OCI-LY7 (cell line): Measurements from ENCODE around the gene MAEA. TPM values are rescaled to one million over a fixed set of nuclear protein-coding genes. Genes with fewer than 3 reads are reported as not detected.

Experiments used
- BruUV-seq: library from RNA; stranded (reverse); fragments of 400-500 nt; replicated peaks from 2 replicates; lab custom pipeline; 2021; lab: Mats Ljungman, UMichigan
- CTCF ChIA-PET: fragments of 300-600 bp; sonication (Branson Sonifier 250); formaldehyde crosslinking; loops from one replicate; lab custom pipeline; 2022; ENCODE audit warnings: antibody characterized with exemption; ENCODE audit not compliant: unreplicated experiment; lab: Charles Lee
- POLR2A ChIA-PET: fragments of 300-600 bp; sonication (Branson Sonifier 250); formaldehyde crosslinking; loops from one replicate; lab custom pipeline; 2022; ENCODE audit warnings: antibody characterized with exemption; lab: Charles Lee
- DNase-seq: peaks from one replicate; pipeline ENCODE4 v3.0.0-alpha.2; 2015; ENCODE audit warnings: low spot score
- H2AFZ ChIP-seq: fragments of 200-600 bp; sonication (generic), shearing (Covaris generic); 2 replicates; pipeline ENCODE4 v1.6.1; 2014; ENCODE audit warnings: mild to moderate bottlenecking, antibody characterized with exemption, low read length, moderate library complexity
- H3K27ac ChIP-seq: fragments of 200-600 bp; sonication (generic); 2 replicates; pipeline ENCODE4 v1.5.1; 2014; ENCODE audit warnings: mixed run types, low read depth, mild to moderate bottlenecking, moderate library complexity, low read length, inconsistent platforms; ENCODE audit not compliant: poor library complexity, severe bottlenecking
- H3K36me3 ChIP-seq: fragments of 200-600 bp; sonication (generic); 2 replicates; pipeline ENCODE4 v1.6.1; 2014; ENCODE audit warnings: mild to moderate bottlenecking, antibody characterized with exemption, low read length, moderate library complexity, mixed read lengths; ENCODE audit not compliant: insufficient read depth
- H3K4me1 ChIP-seq: fragments of 200-600 bp; sonication (generic); 2 replicates; pipeline ENCODE4 v1.5.1; 2014; ENCODE audit warnings: mild to moderate bottlenecking, low read length; ENCODE audit not compliant: insufficient read depth, poor library complexity, severe bottlenecking
- H3K4me2 ChIP-seq: fragments of 200-600 bp; sonication (generic); 2 replicates; pipeline ENCODE4 v1.6.1; 2014; ENCODE audit warnings: mild to moderate bottlenecking, low read length
- H3K4me3 ChIP-seq: fragments of 200-600 bp; sonication (generic); 2 replicates; pipeline ENCODE4 v1.5.1; 2014; ENCODE audit warnings: mild to moderate bottlenecking, low read depth, low read length; ENCODE audit not compliant: poor library complexity, severe bottlenecking
- H3K79me2 ChIP-seq: fragments of 200-600 bp; sonication (generic); 2 replicates; pipeline ENCODE4 v1.6.1; 2016; ENCODE audit warnings: low read depth, mild to moderate bottlenecking, low read length, moderate library complexity, mixed read lengths; ENCODE audit not compliant: insufficient read depth
- H3K9me2 ChIP-seq: fragments of 200-600 bp; sonication (generic); 2 replicates; pipeline ENCODE4 v1.6.1; 2016; ENCODE audit warnings: mild to moderate bottlenecking, low read length, mixed read lengths; ENCODE audit not compliant: insufficient read depth
- H3K9me3 ChIP-seq: fragments of 200-600 bp; sonication (generic); 2 replicates; pipeline ENCODE4 v1.6.1; 2014; ENCODE audit warnings: mild to moderate bottlenecking, mixed run types, low read length, mixed read lengths
- H4K20me1 ChIP-seq: fragments of 200-600 bp; sonication (generic); 2 replicates; pipeline ENCODE4 v1.6.1; 2014; ENCODE audit warnings: mild to moderate bottlenecking, antibody characterized with exemption, low read length, moderate library complexity, mixed read lengths; ENCODE audit not compliant: insufficient read depth
- CTCF ChIP-seq: fragments of 200-600 bp; sonication (generic); conservative IDR thresholded peaks from 2 replicates; pipeline ENCODE4 v1.5.1; 2014; ENCODE audit warnings: mild to moderate bottlenecking, antibody characterized with exemption, low read length, moderate library complexity, mixed read lengths
- EZH2phosphoT487 ChIP-seq: fragments of 200-600 bp; sonication (generic); IDR thresholded peaks from 2 replicates; pipeline ENCODE4 v1.6.1; 2018; ENCODE audit warnings: low read depth, borderline replicate concordance, mild to moderate bottlenecking, mixed run types, antibody characterized with exemption, low read length, moderate library complexity, mixed read lengths
- intact Hi-C: fragments of 100-400 bp; cut with micrococcal nuclease; formaldehyde crosslinking; loops from one replicate; pipeline ENCODE4 v1.10.0; 2022; ENCODE audit not compliant: unreplicated experiment
- total RNA-seq, 2 experiments: library from RNA; depleted of rRNA in 1 of 2; stranded (reverse); fragments of >200 nt in 1 of 2; shearing (Covaris generic) in 1 of 2; gene quantifications; 2 replicates each; pipeline ENCODE4 v1.2.3, GENCODE V29; 2014 to 2022

Gene MAEA
- total RNA-seq, 2 experiments from 2014 or later: 53.2 to 59.3 TPM

GRCh38 chr4:1354983-1355275 is 65.2 kb downstream of the MAEA start:
- no peak for TF ChIP-seq CTCF
- TF ChIP-seq EZH2phosphoT487: no peak
- Histone ChIP-seq H3K79me2 (no peaks in the 10 kb centered on the region), H3K36me3 (peaks cover 64% of the 10 kb centered on the region), H3K9me2 (no peaks in the 10 kb centered on the region), H3K4me2 (no peak overlapping the region), H3K27ac (no peak overlapping the region), H4K20me1 (no peaks in the 10 kb centered on the region; the same call in 1 of the 2 replicates), H3K4me3 (no peak overlapping the region), H3K4me1 (no peaks in the 10 kb centered on the region), H3K9me3 (no peaks in the 10 kb centered on the region), H2AFZ (no peak overlapping the region)
- BruUV-seq: no TSS peak
- CTCF ChIA-PET: interaction anchor here (0.7 kb wide), 1 partner anchor 1116 kb away, joined by 6 read pairs; no protein-coding TSS in a partner anchor
- intact Hi-C loops: loop anchor here (5.0 kb wide), 1 partner anchor 272 kb away; no protein-coding TSS in a partner anchor
- DNase-seq: no peak
- POLR2A ChIA-PET: no interaction called here

GRCh38 chr4:1355378-1355777 is 65.7 kb downstream of the MAEA start:
- ChIA-PET POLR2A (no interaction called here), CTCF (no interaction called here)
- H3K9me3 ChIP-seq: no peaks in the 10 kb centered on the region
- DNase-seq: no peak
- no peak overlapping the region for H2AFZ ChIP-seq
- TF ChIP-seq EZH2phosphoT487 (no peak), CTCF (no peak)
- no TSS peak for BruUV-seq
- no peak overlapping the region for H3K4me3 ChIP-seq
- no peak overlapping the region for H3K27ac ChIP-seq
- H3K9me2 ChIP-seq: no peaks in the 10 kb centered on the region
- H3K4me2 ChIP-seq: no peak overlapping the region
- intact Hi-C loops: loop anchor here (5.0 kb wide), 1 partner anchor 272 kb away; no protein-coding TSS in a partner anchor
- H3K36me3 ChIP-seq: peaks cover 60% of the 10 kb centered on the region
- no peaks in the 10 kb centered on the region for H3K79me2 ChIP-seq
- H3K4me1 ChIP-seq: no peaks in the 10 kb centered on the region
- H4K20me1 ChIP-seq: no peaks in the 10 kb centered on the region; the same call in 1 of the 2 replicates

- CTCF ChIA-PET: no interaction called here
- BruUV-seq: no TSS peak
- TF ChIP-seq EZH2phosphoT487 (no peak), CTCF (peak; percentile 81)
- Histone ChIP-seq H3K79me2 (no peaks in the 10 kb centered on the region), H3K4me3 (no peak overlapping the region), H3K9me3 (no peaks in the 10 kb centered on the region), H2AFZ (no peak overlapping the region), H3K27ac (no peak overlapping the region), H3K9me2 (no peaks in the 10 kb centered on the region), H3K4me1 (no peaks in the 10 kb centered on the region), H4K20me1 (no peaks in the 10 kb centered on the region; the same call in 1 of the 2 replicates), H3K4me2 (no peak overlapping the region), H3K36me3 (peaks cover 55% of the 10 kb centered on the region)
- POLR2A ChIA-PET: no interaction called here
- intact Hi-C loops: loop anchor here (5.0 kb wide), 1 partner anchor 271 kb away; no protein-coding TSS in a partner anchor
- DNase-seq: peak; percentile 41
Observed at GRCh38 chr4:1356181-1356998, 66.7 kb downstream of the MAEA start.
